HEK293T (cell line): Measurements from ENCODE around the gene FAM227A.

Experiments used
- BHLHE40 ChIP-seq: fragments of 450-650 bp; IDR thresholded peaks from 2 replicates; pipeline ENCODE4 v1.6.1; 2016; ENCODE audit warnings: mild to moderate bottlenecking, moderate library complexity, borderline replicate concordance
- ELF4 ChIP-seq: fragments of 450-650 bp; IDR thresholded peaks from 2 replicates; pipeline ENCODE4 v1.6.1; 2017; ENCODE audit warnings: antibody characterized with exemption
- SP1 ChIP-seq: fragments of 450-650 bp; IDR thresholded peaks from 2 replicates; pipeline ENCODE4 v1.6.1; 2017
- SUZ12 ChIP-seq: fragments of 450-650 bp; IDR thresholded peaks from 2 replicates; pipeline ENCODE4 v1.6.1; 2016; ENCODE audit warnings: mild to moderate bottlenecking

GRCh38 chr22:38694940-38695339 lies 38.7 kb upstream of the FAM227A start:
- TF ChIP-seq SP1, result no peak
- no peak for TF ChIP-seq ELF4
- TF ChIP-seq BHLHE40, result no peak
- TF ChIP-seq SUZ12, result no peak
